ENCODE data around the gene DMRTA2.

The DMRTA2 gene

DNA sequence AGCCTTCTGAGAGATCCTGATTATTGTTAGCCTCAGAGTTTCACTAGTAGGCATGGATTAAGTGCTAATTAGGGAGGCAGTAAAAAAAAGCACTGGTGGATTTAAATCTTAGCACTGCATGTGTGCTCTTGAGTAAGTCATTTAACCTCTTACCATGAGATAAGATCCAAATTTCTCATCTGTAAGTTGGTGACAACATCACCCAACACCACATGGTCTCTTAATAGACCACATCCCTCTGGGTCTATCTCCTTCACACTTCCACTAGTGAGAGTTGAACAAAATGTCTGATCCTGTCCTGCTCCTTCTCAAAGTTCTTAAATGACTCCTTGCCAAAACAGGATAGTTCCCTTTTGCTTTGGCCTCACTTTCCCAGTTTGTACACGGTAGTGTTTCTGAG, 29.5 kb upstream of the DMRTA2 start:
- no peak for DNase-seq (ENCODE audit: low spot score)
- in situ Hi-C loops (cut with MboI; ENCODE audit: low pct_unique_long_range_greater_than_20kb, low sequenced_read_pairs, unreplicated experiment): no loop called here
- TF ChIP-seq, protein P1, sequence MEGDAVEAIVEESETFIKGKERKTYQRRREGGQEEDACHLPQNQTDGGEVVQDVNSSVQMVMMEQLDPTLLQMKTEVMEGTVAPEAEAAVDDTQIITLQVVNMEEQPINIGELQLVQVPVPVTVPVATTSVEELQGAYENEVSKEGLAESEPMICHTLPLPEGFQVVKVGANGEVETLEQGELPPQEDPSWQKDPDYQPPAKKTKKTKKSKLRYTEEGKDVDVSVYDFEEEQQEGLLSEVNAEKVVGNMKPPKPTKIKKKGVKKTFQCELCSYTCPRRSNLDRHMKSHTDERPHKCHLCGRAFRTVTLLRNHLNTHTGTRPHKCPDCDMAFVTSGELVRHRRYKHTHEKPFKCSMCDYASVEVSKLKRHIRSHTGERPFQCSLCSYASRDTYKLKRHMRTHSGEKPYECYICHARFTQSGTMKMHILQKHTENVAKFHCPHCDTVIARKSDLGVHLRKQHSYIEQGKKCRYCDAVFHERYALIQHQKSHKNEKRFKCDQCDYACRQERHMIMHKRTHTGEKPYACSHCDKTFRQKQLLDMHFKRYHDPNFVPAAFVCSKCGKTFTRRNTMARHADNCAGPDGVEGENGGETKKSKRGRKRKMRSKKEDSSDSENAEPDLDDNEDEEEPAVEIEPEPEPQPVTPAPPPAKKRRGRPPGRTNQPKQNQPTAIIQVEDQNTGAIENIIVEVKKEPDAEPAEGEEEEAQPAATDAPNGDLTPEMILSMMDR (IDR thresholded peaks at IDR 0.05; ENCODE audit: extremely low read depth, insufficient read depth, missing control alignments): no peak

DNA sequence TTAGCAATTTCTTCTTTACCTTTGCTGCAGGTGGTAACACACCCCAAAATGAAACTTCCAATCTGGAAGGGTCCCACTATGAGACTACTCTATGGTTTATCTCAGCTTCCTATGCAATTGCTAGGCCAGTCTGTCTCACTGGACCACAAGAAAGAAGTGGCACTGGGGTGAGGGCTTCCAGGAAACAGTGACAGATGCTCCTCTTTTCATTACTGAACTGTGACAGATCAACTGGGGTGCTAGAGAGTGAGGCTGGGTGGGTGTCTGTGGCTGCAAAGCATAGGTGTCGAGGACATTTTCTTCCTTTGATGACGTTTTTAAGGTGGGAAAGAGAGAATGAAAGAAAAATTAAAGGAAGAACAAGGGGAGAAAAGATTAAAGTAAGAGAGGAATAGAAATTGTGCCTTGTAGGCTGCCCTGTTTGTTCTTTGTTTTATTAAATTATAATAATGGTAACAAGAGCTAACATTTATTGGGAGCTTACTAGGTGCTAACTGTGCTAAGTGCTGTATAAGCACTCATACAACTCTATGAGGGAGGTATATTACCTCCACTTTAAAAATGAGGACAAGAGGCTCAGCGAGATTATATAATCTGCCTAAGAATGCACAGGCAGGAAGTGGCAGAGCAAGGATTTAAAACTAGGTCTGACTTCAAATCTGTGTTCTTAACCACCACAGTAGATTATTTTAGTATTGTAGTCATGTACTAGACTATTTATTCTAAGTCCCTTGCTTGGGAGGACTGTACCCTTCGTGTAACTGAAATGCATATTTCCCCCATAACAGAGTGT, 27.8 kb upstream of the DMRTA2 start:
- in situ Hi-C loops (cut with MboI; ENCODE audit: low pct_unique_long_range_greater_than_20kb, low sequenced_read_pairs, unreplicated experiment): no loop called here
- TF ChIP-seq, protein P1 (IDR thresholded peaks at IDR 0.05; ENCODE audit: extremely low read depth, insufficient read depth, missing control alignments): no peak
- DNase-seq (ENCODE audit: low spot score): no peak

DNA sequence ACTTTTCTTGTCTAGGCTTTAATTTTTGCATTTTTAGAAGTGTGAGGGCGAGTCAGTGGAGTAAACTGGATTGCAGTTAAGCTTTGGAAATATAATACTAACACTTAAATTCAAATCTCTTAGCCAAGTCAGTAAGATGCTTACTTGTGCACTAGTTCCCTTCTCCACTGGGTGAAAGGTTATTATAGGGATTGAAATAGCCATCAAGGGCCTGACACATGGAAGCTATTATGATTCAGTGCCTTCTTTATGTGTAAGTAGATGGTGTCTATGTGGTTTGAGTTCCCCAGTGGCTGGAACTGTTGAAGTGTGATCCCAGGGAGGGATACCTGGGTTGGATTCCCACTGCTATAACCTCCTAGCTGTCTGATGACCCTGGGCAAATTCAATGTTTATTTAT, 24.7 kb upstream of the DMRTA2 start:
- TF ChIP-seq, protein P1 (IDR thresholded peaks at IDR 0.05; ENCODE audit: extremely low read depth, insufficient read depth, missing control alignments): no peak
- DNase-seq (ENCODE audit: low spot score): no peak
- in situ Hi-C loops (cut with MboI; ENCODE audit: low pct_unique_long_range_greater_than_20kb, low sequenced_read_pairs, unreplicated experiment): no loop called here

DNA sequence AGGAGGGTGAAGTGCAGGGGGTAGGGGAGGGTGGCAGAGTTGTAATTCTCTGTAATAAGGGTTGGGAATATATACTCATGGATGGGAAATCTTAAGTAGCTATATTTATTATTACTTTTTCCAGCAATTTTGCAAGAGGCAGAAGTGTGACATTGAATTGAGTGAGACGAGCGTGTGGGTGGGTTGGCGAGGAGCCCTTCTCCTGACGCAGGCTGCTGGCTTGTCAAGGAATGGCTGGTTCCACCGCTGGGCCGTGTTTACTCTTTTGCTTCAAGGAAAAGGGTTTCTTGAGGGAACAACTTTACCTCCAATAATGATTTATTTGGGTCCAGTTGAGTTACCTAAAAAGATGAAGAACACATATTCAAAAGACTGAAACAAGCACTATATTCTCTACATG, 17.9 kb upstream of the DMRTA2 start:
- in situ Hi-C loops (cut with MboI; ENCODE audit: low pct_unique_long_range_greater_than_20kb, low sequenced_read_pairs, unreplicated experiment): no loop called here
- DNase-seq (ENCODE audit: low spot score): no peak
- TF ChIP-seq, protein P1 (IDR thresholded peaks at IDR 0.05; ENCODE audit: extremely low read depth, insufficient read depth, missing control alignments): no peak

DNA sequence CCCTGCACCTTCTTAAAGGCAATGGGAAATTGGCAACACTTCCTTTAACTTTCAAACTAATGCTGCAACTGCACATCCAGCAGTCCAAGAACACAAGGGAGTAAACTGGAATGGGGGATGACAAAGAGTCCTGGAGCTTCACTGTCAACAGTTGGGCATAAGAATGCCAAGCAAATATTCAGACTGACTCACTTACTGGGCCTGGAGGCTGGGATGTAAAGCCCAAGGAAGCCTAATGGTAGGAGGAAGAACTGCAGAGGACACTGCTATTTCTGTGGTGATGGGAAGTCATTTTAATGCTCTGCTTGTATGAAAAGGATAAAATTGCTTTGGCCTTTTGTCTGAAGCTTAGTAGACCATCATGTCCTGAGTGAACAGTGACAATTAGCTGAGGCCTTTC, 15.7 kb upstream of the DMRTA2 start:
- TF ChIP-seq, protein P1 (IDR thresholded peaks at IDR 0.05; ENCODE audit: extremely low read depth, insufficient read depth, missing control alignments): no peak
- no peak for DNase-seq (ENCODE audit: low spot score)
- in situ Hi-C loops (cut with MboI; ENCODE audit: low pct_unique_long_range_greater_than_20kb, low sequenced_read_pairs, unreplicated experiment): no loop called here

DNA sequence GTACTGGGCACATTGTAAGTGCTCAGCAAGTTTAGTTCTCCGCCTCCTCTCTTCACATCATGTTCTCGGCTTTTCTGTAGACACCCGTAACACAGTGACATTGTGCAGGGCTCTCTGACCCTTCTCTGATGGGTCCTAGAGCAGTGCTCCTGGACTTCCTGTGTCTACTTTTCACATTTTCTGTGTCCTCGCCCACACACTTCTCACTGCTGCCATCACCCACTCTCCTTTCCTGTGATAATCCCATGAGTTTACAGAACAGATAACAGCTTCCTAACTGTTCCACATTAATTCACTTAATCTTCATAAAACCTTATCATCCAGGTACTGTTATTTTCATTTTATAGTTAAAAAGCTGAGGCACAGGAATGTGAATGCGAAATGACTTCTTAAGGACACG, 13.2 kb upstream of the DMRTA2 start:
- in situ Hi-C loops (cut with MboI; ENCODE audit: low pct_unique_long_range_greater_than_20kb, low sequenced_read_pairs, unreplicated experiment): no loop called here
- TF ChIP-seq, protein P1 (IDR thresholded peaks at IDR 0.05; ENCODE audit: extremely low read depth, insufficient read depth, missing control alignments): no peak

More for the DNA sequence above, 13.2 kb upstream of the DMRTA2 start:
- DNase-seq (ENCODE audit: low spot score): no peak

Data from GM13977 (cell line).